B cell (primary cell): ENCODE results near the gene CIC. TPM values are rescaled to one million over a fixed set of nuclear protein-coding genes. Genes with fewer than 3 reads are reported as not detected.

Experiments used
- ATAC-seq: fragments of 200-7000 bp; cut with Tn5 transposase; one replicate; pipeline ENCODE4 v1.10.0; 2021; ENCODE audit warnings: low read depth, mild to moderate bottlenecking, moderate number of reproducible peaks, moderate library complexity
- CTCF ChIA-PET: fragments of 350-600 bp; sonication (Branson Sonifier 250); formaldehyde crosslinking; loops from one replicate; lab custom pipeline; 2021; ENCODE audit warnings: antibody characterized with exemption, inconsistent platforms; lab: Charles Lee
- POLR2A ChIA-PET: fragments of 350-600 bp; sonication (Branson Sonifier 250); formaldehyde crosslinking; loops from one replicate; lab custom pipeline; 2021; ENCODE audit warnings: antibody characterized with exemption; lab: Charles Lee
- DNase-seq: peaks from one replicate; pipeline ENCODE4 v3.0.0; 2013
- H2AFZ ChIP-seq: 2 replicates; pipeline ENCODE4 v1.6.1; 2012; ENCODE audit warnings: mild to moderate bottlenecking, low read depth, low read length; ENCODE audit not compliant: insufficient read depth, poor library complexity, severe bottlenecking
- H3K27ac ChIP-seq, 2 donors: 1 replicate in 1 of 2; 2 replicates in 1 of 2; pipeline ENCODE4 v1.5.1; 2012 to 2013; ENCODE audit warnings: low read length in 2 of 2, mild to moderate bottlenecking in 2 of 2, moderate library complexity in 1 of 2
- H3K27me3 ChIP-seq, 4 experiments: fragments of 200-600 bp in 1 of 4; sonication (generic) in 1 of 4; replicated peaks in 1 of 4; 1 replicate in 2 of 4; 2 replicates in 2 of 4; pipeline versions ENCODE4 v1.6.1 to v1.7.0; 2013 to 2016; ENCODE audit warnings: low read length in 3 of 4, mild to moderate bottlenecking in 2 of 4, mixed read lengths in 1 of 4, moderate library complexity in 1 of 4; ENCODE audit not compliant: insufficient read depth in 4 of 4, control insufficient read depth in 3 of 4; ENCODE audit errors: control extremely low read depth in 1 of 4
- H3K36me3 ChIP-seq, 2 experiments: replicated peaks in 1 of 2; 1 replicate in 1 of 2; 2 replicates in 1 of 2; pipeline versions ENCODE4 v1.6.1 to v1.7.1; 2013; ENCODE audit warnings: low read length in 1 of 2; ENCODE audit not compliant: insufficient read depth in 2 of 2, control insufficient read depth in 1 of 2; ENCODE audit errors: control extremely low read depth in 1 of 2, extremely low read depth in 1 of 2
- H3K4me1 ChIP-seq, 2 donors: fragments of 200-600 bp in 1 of 2; sonication (generic) in 1 of 2; 1 replicate in 1 of 2; 2 replicates in 1 of 2; pipeline versions ENCODE4 v1.5.1 to v1.6.1; 2013 to 2017; ENCODE audit warnings: low read length in 2 of 2; ENCODE audit not compliant: control insufficient read depth in 2 of 2, insufficient read depth in 2 of 2
- H3K4me2 ChIP-seq: replicated peaks from 2 replicates; pipeline ENCODE3; 2012; ENCODE audit warnings: mild to moderate bottlenecking, low read depth, low read length; ENCODE audit not compliant: poor library complexity, severe bottlenecking
- H3K4me3 ChIP-seq, 5 experiments: fragments of 200-600 bp in 1 of 5; sonication (generic) in 1 of 5; 1 replicate in 3 of 5; 2 replicates in 2 of 5; pipeline versions ENCODE4 v1.5.1 to v1.7.0; 2011 to 2016; ENCODE audit warnings: low read length in 4 of 5, mild to moderate bottlenecking in 4 of 5, low read depth in 2 of 5, control low read depth in 1 of 5, moderate library complexity in 1 of 5; ENCODE audit not compliant: insufficient read depth in 1 of 5; ENCODE audit errors: control extremely low read depth in 1 of 5, extremely low read depth in 1 of 5
- H3K79me2 ChIP-seq: fragments of 200-600 bp; sonication (generic); one replicate; pipeline ENCODE4 v1.6.0; 2016; ENCODE audit warnings: low read length; ENCODE audit not compliant: control insufficient read depth, insufficient read depth
- H3K9ac ChIP-seq: fragments of 200-600 bp; sonication (generic); 2 replicates; pipeline ENCODE4 v1.6.1; 2017; ENCODE audit warnings: mild to moderate bottlenecking, low read length, moderate library complexity
- H3K9me3 ChIP-seq, 3 donors: one replicate each; pipeline versions ENCODE4 v1.6.1 to v1.7.1; 2013; ENCODE audit warnings: low read length in 2 of 3; ENCODE audit not compliant: control insufficient read depth in 2 of 3, insufficient read depth in 1 of 3; ENCODE audit errors: control extremely low read depth in 1 of 3
- H4K20me1 ChIP-seq: 2 replicates; pipeline ENCODE4 v1.6.0; 2012; ENCODE audit warnings: mild to moderate bottlenecking, low read length; ENCODE audit not compliant: insufficient read depth, control insufficient read depth, poor library complexity, severe bottlenecking
- H3K27ac Mint-ChIP-seq: one replicate; pipeline ENCODE4 v1.8.0; 2021; ENCODE audit warnings: mixed read lengths
- H3K27me3 Mint-ChIP-seq: one replicate; pipeline ENCODE4 v1.8.0; 2021; ENCODE audit warnings: mixed read lengths
- H3K4me1 Mint-ChIP-seq: one replicate; pipeline ENCODE4 v1.8.0; 2021; ENCODE audit warnings: mixed read lengths
- H3K4me3 Mint-ChIP-seq: one replicate; pipeline ENCODE4 v1.8.0; 2021; ENCODE audit warnings: mixed read lengths
- H3K9me3 Mint-ChIP-seq: one replicate; pipeline ENCODE4 v1.8.0; 2022; ENCODE audit warnings: mixed read lengths; ENCODE audit not compliant: insufficient read depth
- CTCF ChIP-seq: fragments of 200-600 bp; IDR thresholded peaks from one replicate; pipeline ENCODE4 v1.8.0; 2022; ENCODE audit warnings: antibody characterized with exemption, mild to moderate bottlenecking
- EZH2 ChIP-seq: IDR thresholded peaks from 2 replicates; pipeline ENCODE4 v1.6.1; 2012; ENCODE audit warnings: borderline replicate concordance, low read depth, mild to moderate bottlenecking, moderate library complexity, low read length; ENCODE audit not compliant: insufficient read depth, poor library complexity, severe bottlenecking
- WGBS: methylation state at CpG from one replicate; pipeline ENCODE4 v1.1.5; 2013; ENCODE audit warnings: missing lambda C conversion rate; ENCODE audit not compliant: insufficient coverage; 5-methylcytosine and 5-hydroxymethylcytosine counted together
- intact Hi-C: fragments of 100-400 bp; cut with micrococcal nuclease; formaldehyde crosslinking; loops from one replicate; pipeline ENCODE4 v1.10.0; 2022
- polyA plus RNA-seq: library from polyadenylated mRNA; depleted of rRNA; stranded (reverse); fragments of >200 nt; gene quantifications from 2 replicates; pipeline ENCODE4 v1.2.3, GENCODE V29; 2012
- total RNA-seq, 2 donors: library from RNA; stranded (reverse); fragments of 120-200 nt in 1 of 2; gene quantifications; 1 replicate in 1 of 2; 2 replicates in 1 of 2; pipeline versions ENCODE4 v1.2.3 to v1.2.4, GENCODE V29; 2013 to 2022

The CIC gene
- total and polyA plus RNA-seq, 2 donors (not counting 1 experiment from before 2014, with no cell fraction given): 75.7 to 119 TPM

GRCh38 chr19:42250666-42251531 is 18.2 kb upstream of the CIC start:
- ATAC-seq (no peak), DNase-seq (peak; percentile 38)
- Histone ChIP-seq H3K79me2 (peaks cover 30% of the 10 kb centered on the region), H4K20me1 (peaks cover 26% of the 10 kb centered on the region), H3K27me3 (no peaks in the 10 kb centered on the region), H2AFZ (no peak overlapping the region), H3K9ac (no peak overlapping the region), H3K36me3 (peaks cover 2 to 15% of the 10 kb centered on the region in 2 experiments), H3K27ac (peak overlapping the region; percentile 5 to 41), H3K4me2 (peak overlapping the region; percentile 17), H3K4me3 (no peak overlapping the region), H3K4me1 (peaks cover 22 to 39% of the 10 kb centered on the region in 2 donors), H3K9me3 (peaks cover 0 to 4% (median 0%) of the 10 kb centered on the region in 3 donors)
- intact Hi-C loops: no loop called here
- peaks cover 29% of the 10 kb centered on the region for H3K4me1 Mint-ChIP-seq
- CTCF ChIA-PET: interaction anchor here (0.9 to 2.3 kb wide), 7 partner anchors 8 to 131 kb away, joined by 3 to 14 read pairs (median 3); partner anchors contain the start of genes GSK3A and POU2F2
- H3K9me3 Mint-ChIP-seq: no peaks in the 10 kb centered on the region
- no peak for TF ChIP-seq EZH2
- TF ChIP-seq CTCF: no peak
- H3K4me3 Mint-ChIP-seq: no peak overlapping the region
- WGBS: 35% methylated on average over 5 of the region's 19 CpGs
- POLR2A ChIA-PET: interaction anchor here (0.6 to 1.9 kb wide), 6 partner anchors 8 to 1452 kb away, joined by 3 to 9 read pairs (median 3); partner anchors contain the start of genes EGLN2 and GSK3A
- no peaks in the 10 kb centered on the region for H3K27me3 Mint-ChIP-seq
- H3K27ac Mint-ChIP-seq: peak overlapping the region; percentile 50
